Spleen (tissue), 11 donors: Measurements from ENCODE around the gene NRG3. TPM values are rescaled to one million over a fixed set of nuclear protein-coding genes. Genes with fewer than 3 reads are reported as not detected.

ENCODE experiments used
- DNase-seq: peaks from one replicate; pipeline ENCODE4 v3.0.0-alpha.2; 2020
- H3K27ac ChIP-seq, 8 donors: fragments of 200-600 bp; sonication (generic) in 7 of 8; 1 replicate in 4 of 8; 2 replicates in 4 of 8; pipeline versions ENCODE4 v1.5.0 to v1.8.0; 2016 to 2021; ENCODE audit warnings: inconsistent platforms in 4 of 8, mild to moderate bottlenecking in 4 of 8, moderate library complexity in 1 of 8
- H3K27me3 ChIP-seq, 7 donors: fragments of 200-600 bp; sonication (generic) in 6 of 7; replicated peaks in 1 of 7; 1 replicate in 4 of 7; 2 replicates in 3 of 7; pipeline versions ENCODE4 v1.5.0 to v1.8.0; 2016 to 2021; ENCODE audit warnings: inconsistent platforms in 3 of 7, mild to moderate bottlenecking in 1 of 7
- H3K36me3 ChIP-seq, 6 donors: fragments of 200-600 bp; sonication (generic) in 5 of 6; 1 replicate in 4 of 6; 2 replicates in 2 of 6; pipeline versions ENCODE4 v1.5.0 to v1.8.0; 2016 to 2021; ENCODE audit warnings: inconsistent platforms in 2 of 6
- H3K4me1 ChIP-seq, 6 donors: fragments of 200-600 bp; sonication (generic) in 5 of 6; 1 replicate in 3 of 6; 2 replicates in 3 of 6; pipeline versions ENCODE4 v1.5.0 to v1.8.0; 2016 to 2021; ENCODE audit warnings: inconsistent platforms in 3 of 6
- H3K4me3 ChIP-seq, 8 donors: fragments of 200-600 bp; sonication (generic) in 7 of 8; 1 replicate in 4 of 8; 2 replicates in 4 of 8; pipeline versions ENCODE4 v1.5.0 to v1.8.0; 2016 to 2021; ENCODE audit warnings: inconsistent platforms in 4 of 8, mild to moderate bottlenecking in 4 of 8, moderate library complexity in 2 of 8
- H3K9me3 ChIP-seq, 8 donors: fragments of 200-600 bp; sonication (generic) in 7 of 8; 1 replicate in 4 of 8; 2 replicates in 4 of 8; pipeline versions ENCODE4 v1.5.0 to v1.8.0; 2016 to 2021; ENCODE audit warnings: inconsistent platforms in 4 of 8
- CTCF ChIP-seq, 11 experiments: fragments of 200-600 bp in 7 of 11; fragments of 450-650 bp in 4 of 11; sonication (generic) in 4 of 11; IDR thresholded peaks in 8 of 11; conservative IDR thresholded peaks in 3 of 11; 1 replicate in 7 of 11; 2 replicates in 4 of 11; pipeline versions ENCODE4 v1.4.0 to v1.8.0; 2016 to 2021; ENCODE audit warnings: antibody characterized with exemption in 11 of 11, inconsistent platforms in 4 of 11, mild to moderate bottlenecking in 1 of 11
- POLR2A ChIP-seq, 3 donors: fragments of 450-650 bp; IDR thresholded peaks; one replicate each; pipeline ENCODE4 v1.5.1; 2017; ENCODE audit warnings: antibody characterized with exemption in 3 of 3, mild to moderate bottlenecking in 1 of 3
- POLR2AphosphoS5 ChIP-seq, 3 donors: sonication (generic); formaldehyde crosslinking; IDR thresholded peaks; one replicate each; pipeline ENCODE4 v1.5.1; 2017; ENCODE audit warnings: antibody characterized with exemption in 3 of 3
- WGBS, 5 donors: extraction: QIAGEN DNeasy Blood & Tissue Kit in 3 of 5; methylation state at CpG; one replicate each; pipeline versions ENCODE4 v1.1.5 to v1.1.7; 2013 to 2018; 5-methylcytosine and 5-hydroxymethylcytosine counted together
- intact Hi-C: fragments of 100-400 bp; cut with DNase I; formaldehyde crosslinking; loops from one replicate; pipeline ENCODE4 v1.15.0; 2023; ENCODE audit warnings: low total_unique reads
- polyA plus RNA-seq, 3 donors: library from polyadenylated mRNA; stranded (reverse); fragments of 200-250 nt; gene quantifications; one replicate each; pipeline ENCODE4 v1.2.1, GENCODE V29; 2013
- total RNA-seq, 7 donors: library from RNA; depleted of rRNA in 3 of 7; stranded (reverse); fragments of >200 nt in 3 of 7; fragmentation: NEBNext Ultra II Directional in 4 of 7; extraction: Animal tissue kit (Norgen Biotek cat#: 25700) in 4 of 7; gene quantifications; one replicate each; pipeline versions ENCODE4 v1.1.0 to v1.2.1, GENCODE V29; 2016 to 2021
- donor health status: healthy with polysubstance abuse.
- donor health status: DM: no; HTN: no; CAD: no; lungs with moderate emphysema.
- donor health status: DM: no; HTN: no; CAD: no.
- donor health status: Bipolar disorder and iron deficiency.
- donor health status: healthy.
- donor health status: DM: no; HTN: no; CAD: no.
- donor health status: DM: yes; HTN: yes; CAD: no.

The NRG3 gene
- total and polyA plus RNA-seq, 10 donors = 0.10 to 0.22 (median 0.21) TPM; not detected in 7

- intact Hi-C loops = no loop called here
- Histone ChIP-seq H3K4me3 (no peak overlapping the region), H3K27ac (no peak overlapping the region), H3K4me1 (peaks cover 0 to 23% (median 12%) of the 10 kb centered on the region in 6 donors), H3K9me3 (peaks cover 0 to 5% (median 0%) of the 10 kb centered on the region in 8 donors), H3K27me3 (peaks cover 0 to 68% (median 40%) of the 10 kb centered on the region in 7 donors), H3K36me3 (no peaks in the 10 kb centered on the region)
- DNase-seq = no peak
- TF ChIP-seq CTCF (IDR thresholded peaks at IDR 0.05 in 8 of 11, conservative IDR thresholded peaks at IDR 0.05 in 3 of 11) = no peak
- no peak for TF ChIP-seq POLR2AphosphoS5 (IDR thresholded peaks at IDR 0.05)
- no peak for TF ChIP-seq POLR2A (IDR thresholded peaks at IDR 0.05)
- 41 to 48% (median 44%) methylated on average over 2 of the region's 2 CpGs for WGBS, 5 donors
These were observed 2.6 kb downstream of the NRG3 start for GRCh38 chr10:81877596-81877995.

GRCh38 chr10:81882011-81882410, 7.0 kb downstream of the NRG3 start:
- no peaks in the 10 kb centered on the region for H3K4me1 ChIP-seq
- no peak for TF ChIP-seq POLR2A (IDR thresholded peaks at IDR 0.05)
- TF ChIP-seq CTCF (IDR thresholded peaks at IDR 0.05 in 8 of 11, conservative IDR thresholded peaks at IDR 0.05 in 3 of 11) = no peak
- no peak for TF ChIP-seq POLR2AphosphoS5 (IDR thresholded peaks at IDR 0.05)
- no peak overlapping the region for H3K27ac ChIP-seq
- 89 to 96% (median 93%) methylated on average over 1 of the region's 1 CpG for WGBS, 5 donors
- H3K36me3 ChIP-seq = no peaks in the 10 kb centered on the region
- H3K9me3 ChIP-seq = no peaks in the 10 kb centered on the region
- no peak for DNase-seq
- peaks cover 0 to 24% (median 10%) of the 10 kb centered on the region in 7 donors for H3K27me3 ChIP-seq
- H3K4me3 ChIP-seq = no peak overlapping the region
- intact Hi-C loops = no loop called here

- Histone ChIP-seq H3K9me3 (no peaks in the 10 kb centered on the region), H3K4me3 (no peak overlapping the region), H3K36me3 (no peaks in the 10 kb centered on the region), H3K27me3 (no peaks in the 10 kb centered on the region), H3K4me1 (no peaks in the 10 kb centered on the region), H3K27ac (no peak overlapping the region)
- no peak for DNase-seq
- intact Hi-C loops = no loop called here
- 88 to 98% (median 90%) methylated on average over 1 of the region's 1 CpG for WGBS, 5 donors
- no peak for TF ChIP-seq POLR2AphosphoS5 (IDR thresholded peaks at IDR 0.05)
- TF ChIP-seq POLR2A (IDR thresholded peaks at IDR 0.05) = no peak
- no peak for TF ChIP-seq CTCF (IDR thresholded peaks at IDR 0.05 in 8 of 11, conservative IDR thresholded peaks at IDR 0.05 in 3 of 11)
These were observed 9.9 kb downstream of the NRG3 start for GRCh38 chr10:81884856-81885255.

- intact Hi-C loops = no loop called here
- H3K4me1 ChIP-seq = no peaks in the 10 kb centered on the region
- H3K36me3 ChIP-seq = no peaks in the 10 kb centered on the region
- H3K27ac ChIP-seq = no peak overlapping the region
- H3K9me3 ChIP-seq = no peaks in the 10 kb centered on the region
- no peak overlapping the region for H3K4me3 ChIP-seq
- WGBS, 5 donors = 81 to 93% (median 88%) methylated on average over 2 of the region's 2 CpGs
- no peaks in the 10 kb centered on the region for H3K27me3 ChIP-seq
- no peak for DNase-seq
- no peak for TF ChIP-seq CTCF (IDR thresholded peaks at IDR 0.05 in 8 of 11, conservative IDR thresholded peaks at IDR 0.05 in 3 of 11)
- TF ChIP-seq POLR2A (IDR thresholded peaks at IDR 0.05) = no peak
- no peak for TF ChIP-seq POLR2AphosphoS5 (IDR thresholded peaks at IDR 0.05)
These were observed 10.5 kb downstream of the NRG3 start for GRCh38 chr10:81885491-81885890.
